ENCODE measurements around the gene MYO3B.

The MYO3B gene

GRCh38 chr2:170177950-170178781, at the start of gene MYO3B:
Gene MYO3B (plus strand): TSS chr2:170178147. CDS start chr2:170178288, 141 bp downstream.
- in situ Hi-C loops (cut with HindIII; ENCODE audit: low sequenced_read_pairs), result no loop called here

GRCh38 chr2:170139276-170139967, 38.5 kb upstream of the MYO3B start:
- in situ Hi-C loops (cut with HindIII; ENCODE audit: low sequenced_read_pairs), result no loop called here

GRCh38 chr2:170140561-170140960, 37.4 kb upstream of the MYO3B start:
- in situ Hi-C loops (cut with HindIII; ENCODE audit: low sequenced_read_pairs), result no loop called here

GRCh38 chr2:170141865-170142264, 36.1 kb upstream of the MYO3B start:
- in situ Hi-C loops (cut with HindIII; ENCODE audit: low sequenced_read_pairs), result no loop called here

- in situ Hi-C loops (cut with HindIII; ENCODE audit: low sequenced_read_pairs), result no loop called here
These were observed 35.4 kb upstream of the MYO3B start for GRCh38 chr2:170142502-170142901.

GRCh38 chr2:170143045-170143717, 34.8 kb upstream of the MYO3B start:
- in situ Hi-C loops (cut with HindIII; ENCODE audit: low sequenced_read_pairs), result no loop called here

- in situ Hi-C loops (cut with HindIII; ENCODE audit: low sequenced_read_pairs), result no loop called here
These were observed 33.2 kb upstream of the MYO3B start for GRCh38 chr2:170144761-170145160.

- in situ Hi-C loops (cut with HindIII; ENCODE audit: low sequenced_read_pairs), result no loop called here
These were observed 32.8 kb upstream of the MYO3B start for GRCh38 chr2:170145191-170145590.

GRCh38 chr2:170145675-170146432, 32.1 kb upstream of the MYO3B start:
- in situ Hi-C loops (cut with HindIII; ENCODE audit: low sequenced_read_pairs), result no loop called here

- in situ Hi-C loops (cut with HindIII; ENCODE audit: low sequenced_read_pairs), result no loop called here
These were observed 31.2 kb upstream of the MYO3B start for GRCh38 chr2:170146784-170147183.

- in situ Hi-C loops (cut with HindIII; ENCODE audit: low sequenced_read_pairs), result no loop called here
These were observed 30.4 kb upstream of the MYO3B start for GRCh38 chr2:170147576-170147975.

GRCh38 chr2:170148161-170148560, 29.8 kb upstream of the MYO3B start:
- in situ Hi-C loops (cut with HindIII; ENCODE audit: low sequenced_read_pairs), result no loop called here

GRCh38 chr2:170152421-170152820, 25.5 kb upstream of the MYO3B start:
- in situ Hi-C loops (cut with HindIII; ENCODE audit: low sequenced_read_pairs), result no loop called here

GRCh38 chr2:170155022-170155722, 22.8 kb upstream of the MYO3B start:
- in situ Hi-C loops (cut with HindIII; ENCODE audit: low sequenced_read_pairs), result no loop called here

- in situ Hi-C loops (cut with HindIII; ENCODE audit: low sequenced_read_pairs), result no loop called here
These were observed 22.2 kb upstream of the MYO3B start for GRCh38 chr2:170155723-170156253.

- in situ Hi-C loops (cut with HindIII; ENCODE audit: low sequenced_read_pairs), result no loop called here
These were observed 21.4 kb upstream of the MYO3B start for GRCh38 chr2:170156592-170156991.

GRCh38 chr2:170157025-170157684, 20.8 kb upstream of the MYO3B start:
- in situ Hi-C loops (cut with HindIII; ENCODE audit: low sequenced_read_pairs), result no loop called here

- in situ Hi-C loops (cut with HindIII; ENCODE audit: low sequenced_read_pairs), result no loop called here
These were observed 18.9 kb upstream of the MYO3B start for GRCh38 chr2:170159060-170159459.

- in situ Hi-C loops (cut with HindIII; ENCODE audit: low sequenced_read_pairs), result no loop called here
These were observed 16.3 kb upstream of the MYO3B start for GRCh38 chr2:170161516-170162270.
